Measurements from ENCODE around the gene MLANA. TPM values are rescaled to one million over a fixed set of nuclear protein-coding genes. Genes with fewer than 3 reads are reported as not detected.

Gene MLANA
- polyA plus RNA-seq, 1 donor from 2014 or later: not detected

GRCh38 chr9:5874048-5874447 lies 16.6 kb upstream of the MLANA start:
- no peaks in the 10 kb centered on the region for H3K9me3 ChIP-seq (ENCODE audit: low read length)
- no peak overlapping the region for H3K4me3 ChIP-seq (ENCODE audit: low read length)
- no peaks in the 10 kb centered on the region for H3K9me2 ChIP-seq (ENCODE audit: insufficient read depth, low read length)
- H3K27ac ChIP-seq (ENCODE audit: low read length): no peak overlapping the region
- no peaks in the 10 kb centered on the region for H3K36me3 ChIP-seq (ENCODE audit: insufficient read depth, low read length)
- no peak overlapping the region for H2AFZ ChIP-seq (ENCODE audit: low read depth, low read length)
- no peak overlapping the region for H3K4me2 ChIP-seq (ENCODE audit: low read length)
- no peaks in the 10 kb centered on the region for H3K79me2 ChIP-seq (replicated peaks; ENCODE audit: insufficient read depth, low read length)
- H3K27me3 ChIP-seq (ENCODE audit: insufficient read depth, low read depth, low read length): no peaks in the 10 kb centered on the region
- TF ChIP-seq MXI1 (conservative IDR thresholded peaks at IDR 0.05; ENCODE audit: poor library complexity, severe bottlenecking) (no peak), TAF1 (IDR thresholded peaks at IDR 0.05; ENCODE audit: low read depth) (no peak), SMC3 (conservative IDR thresholded peaks at IDR 0.05; ENCODE audit: poor library complexity) (no peak), CTCF (IDR thresholded peaks at IDR 0.05; ENCODE audit: poor library complexity, severe bottlenecking) (no peak), RAD21 (conservative IDR thresholded peaks at IDR 0.05) (no peak), REST (IDR thresholded peaks at IDR 0.05; ENCODE audit: borderline replicate concordance) (no peak), EP300 (conservative IDR thresholded peaks at IDR 0.05; ENCODE audit: poor library complexity, severe bottlenecking) (no peak), POLR2AphosphoS5 (IDR thresholded peaks at IDR 0.05) (no peak), EZH2 (IDR thresholded peaks at IDR 0.05; ENCODE audit: borderline replicate concordance, insufficient read depth, low read length, poor library complexity, severe bottlenecking) (no peak)
- H4K20me1 ChIP-seq (ENCODE audit: insufficient read depth): no peaks in the 10 kb centered on the region
- no peaks in the 10 kb centered on the region for H3F3A ChIP-seq (ENCODE audit: insufficient read depth, low read length, poor library complexity, severe bottlenecking)
- H3K9ac ChIP-seq (ENCODE audit: low read length): no peak overlapping the region

- no peak overlapping the region for H3K9ac ChIP-seq (ENCODE audit: low read length)
- no peaks in the 10 kb centered on the region for H4K20me1 ChIP-seq (ENCODE audit: insufficient read depth)
- H3K27me3 ChIP-seq (ENCODE audit: insufficient read depth, low read depth, low read length): no peaks in the 10 kb centered on the region
- no peaks in the 10 kb centered on the region for H3K36me3 ChIP-seq (ENCODE audit: insufficient read depth, low read length)
- no peaks in the 10 kb centered on the region for H3K79me2 ChIP-seq (replicated peaks; ENCODE audit: insufficient read depth, low read length)
- TF ChIP-seq CTCF (IDR thresholded peaks at IDR 0.05; ENCODE audit: poor library complexity, severe bottlenecking) (no peak), MXI1 (conservative IDR thresholded peaks at IDR 0.05; ENCODE audit: poor library complexity, severe bottlenecking) (no peak), REST (IDR thresholded peaks at IDR 0.05; ENCODE audit: borderline replicate concordance) (no peak), SMC3 (conservative IDR thresholded peaks at IDR 0.05; ENCODE audit: poor library complexity) (no peak), TAF1 (IDR thresholded peaks at IDR 0.05; ENCODE audit: low read depth) (no peak), EZH2 (IDR thresholded peaks at IDR 0.05; ENCODE audit: borderline replicate concordance, insufficient read depth, low read length, poor library complexity, severe bottlenecking) (no peak), POLR2AphosphoS5 (IDR thresholded peaks at IDR 0.05) (no peak), RAD21 (conservative IDR thresholded peaks at IDR 0.05) (no peak), EP300 (conservative IDR thresholded peaks at IDR 0.05; ENCODE audit: poor library complexity, severe bottlenecking) (no peak)
- H2AFZ ChIP-seq (ENCODE audit: low read depth, low read length): no peak overlapping the region
- no peaks in the 10 kb centered on the region for H3K9me3 ChIP-seq (ENCODE audit: low read length)
- no peak overlapping the region for H3K4me3 ChIP-seq (ENCODE audit: low read length)
- no peaks in the 10 kb centered on the region for H3F3A ChIP-seq (ENCODE audit: insufficient read depth, low read length, poor library complexity, severe bottlenecking)
- H3K9me2 ChIP-seq (ENCODE audit: insufficient read depth, low read length): no peaks in the 10 kb centered on the region
- H3K4me2 ChIP-seq (ENCODE audit: low read length): no peak overlapping the region
- no peak overlapping the region for H3K27ac ChIP-seq (ENCODE audit: low read length)
Measured at GRCh38 chr9:5876026-5876425, 14.7 kb upstream of the MLANA start.
